ENCODE data around the gene PARP8. TPM values are rescaled to one million over a fixed set of nuclear protein-coding genes. Genes with fewer than 3 reads are reported as not detected.

PARP8 gene
- total and polyA plus RNA-seq, 2 of the 8 experiments (the other 6 are each of a cell fraction or from before 2014, with no cell fraction given), result 16.6 to 30.6 TPM

DNA sequence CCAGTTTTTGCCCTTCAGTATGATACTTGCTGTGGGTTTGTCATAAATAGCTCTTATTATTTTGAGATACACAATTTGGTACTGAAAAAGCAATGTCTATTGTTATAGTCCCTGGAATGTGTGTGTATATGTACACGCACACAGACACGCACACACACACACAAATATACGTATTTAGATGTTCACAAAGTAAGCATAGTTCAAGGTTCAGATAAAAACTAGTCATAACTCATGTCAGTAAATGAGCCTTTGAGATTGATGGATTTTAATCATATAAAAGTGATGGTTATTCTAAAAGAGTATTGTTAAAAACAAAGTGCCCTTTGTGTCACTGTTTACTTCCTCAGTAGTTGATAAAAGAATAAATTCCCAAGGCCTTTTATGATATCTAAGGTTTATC, 147.3 kb downstream of the PARP8 start:
- Histone ChIP-seq H3K27me3 (replicated peaks in 1 of 4; ENCODE audit: control insufficient read depth in 3 of 4, extremely low read depth in 1 of 4, insufficient read depth in 3 of 4, low read length in 3 of 4) (no peaks in the 10 kb centered on the region), H4K20me1 (replicated peaks in 1 of 2; ENCODE audit: control insufficient read depth in 1 of 2, insufficient read depth in 2 of 2, low read length in 2 of 2) (no peaks in the 10 kb centered on the region), H2BK120ac (replicated peaks; ENCODE audit: low read depth, low read length) (no peak overlapping the region), H4K8ac (ENCODE audit: extremely low read depth, insufficient read depth, low read length) (no peak overlapping the region), H3K9ac (replicated peaks in 1 of 4; ENCODE audit: extremely low read depth in 1 of 4, low read depth in 3 of 4, low read length in 3 of 4) (no peak overlapping the region), H2AFZ (ENCODE audit: low read length) (no peak overlapping the region), H2BK20ac (ENCODE audit: low read length) (no peak overlapping the region), H3K18ac (ENCODE audit: extremely low read depth, low read length) (no peak overlapping the region), H2BK12ac (ENCODE audit: low read depth, low read length) (no peak overlapping the region), H3K4me1 (replicated peaks in 1 of 4; ENCODE audit: control insufficient read depth in 3 of 4, insufficient read depth in 4 of 4, low read length in 3 of 4) (no peaks in the 10 kb centered on the region), H3K27ac (ENCODE audit: low read depth, low read length) (no peak overlapping the region), H2BK15ac (ENCODE audit: low read length) (no peak overlapping the region), H3K9me3 (ENCODE audit: insufficient read depth in 2 of 2, low read depth in 1 of 2, low read length in 1 of 2) (no peaks in the 10 kb centered on the region), H2AK5ac (ENCODE audit: low read depth, low read length) (no peak overlapping the region), H3K4me3 (ENCODE audit: extremely low read depth in 1 of 4, insufficient read depth in 2 of 4, low read depth in 3 of 4, low read length in 4 of 4) (no peak overlapping the region), H3K36me3 (ENCODE audit: control insufficient read depth in 2 of 4, insufficient read depth in 4 of 4, low read length in 3 of 4) (no peaks in the 10 kb centered on the region; a peak in 1 of 8 replicates), H3K4me2 (ENCODE audit: insufficient read depth in 1 of 2, low read depth in 2 of 2, low read length in 2 of 2) (no peak overlapping the region), H3K4ac (replicated peaks; ENCODE audit: insufficient read length, low read depth, low read length) (no peak overlapping the region), H3K79me1 (ENCODE audit: low read depth, low read length) (no peaks in the 10 kb centered on the region), H2BK5ac (ENCODE audit: low read depth, low read length) (no peak overlapping the region), H3K23me2 (ENCODE audit: low read depth, low read length) (no peaks in the 10 kb centered on the region), H3K14ac (ENCODE audit: insufficient read length) (no peak overlapping the region), H3K56ac (replicated peaks; ENCODE audit: insufficient read length, low read depth, low read length) (no peak overlapping the region), H3K79me2 (ENCODE audit: control insufficient read depth in 1 of 2, insufficient read depth in 2 of 2, low read length in 2 of 2) (no peaks in the 10 kb centered on the region), H3K23ac (ENCODE audit: insufficient read length) (no peak overlapping the region), H4K5ac (ENCODE audit: insufficient read length, low read depth, low read length) (no peak overlapping the region), H4K91ac (replicated peaks; ENCODE audit: insufficient read length, low read length) (no peak overlapping the region)
- ChIA-PET POLR2A (ENCODE audit: partially characterized antibody) (no interaction called here), CTCF (ENCODE audit: partially characterized antibody) (no interaction called here)
- TF ChIP-seq KDM1A (IDR thresholded peaks at IDR 0.05; ENCODE audit: borderline replicate concordance, low read length) (no peak), CHD1 (IDR thresholded peaks at IDR 0.05; ENCODE audit: low read depth, low read length) (no peak), TAF7 (optimal IDR thresholded peaks at IDR 0.05; ENCODE audit: borderline replicate concordance, low read depth, low read length) (no peak), ZNF274 (IDR thresholded peaks at IDR 0.05; ENCODE audit: borderline replicate concordance, extremely low read depth, low read length) (no peak)
- 93% methylated on average over 3 of the region's 3 CpGs; no CpG with 5 or more reads in 1 of the 2 experiments for WGBS, 2 experiments (ENCODE audit: extremely low coverage in 1 of 2, insufficient coverage in 1 of 2, insufficient read length in 1 of 2, insufficient replicate concordance in 2 of 2, low coverage in 1 of 2, low lambda C conversion rate in 2 of 2, missing lambda C conversion rate in 1 of 2)
- no peak for FAIRE-seq
- no peak for DNase-seq (ENCODE audit: low read depth in 1 of 2, low spot score in 2 of 2)

All from H1 (cell line).